Activated naive CD4-positive, alpha-beta T cell treated with anti-CD3 and anti-CD28 coated beads for 36 hours (primary cell): Measurements from ENCODE around the gene ZNF592. TPM values are rescaled to one million over a fixed set of nuclear protein-coding genes. Genes with fewer than 3 reads are reported as not detected.

ENCODE experiments used
- CTCF ChIA-PET: fragments of 350-600 bp; sonication (Branson Sonifier 250); formaldehyde crosslinking; loops from one replicate; lab custom pipeline; 2021; ENCODE audit warnings: antibody characterized with exemption; lab: Charles Lee
- DNase-seq: peaks from one replicate; pipeline ENCODE4 v3.0.0-alpha.2; 2020
- H3K27ac Mint-ChIP-seq: one replicate; pipeline ENCODE4 v1.8.0; 2021; ENCODE audit warnings: mild to moderate bottlenecking, mixed read lengths
- H3K27me3 Mint-ChIP-seq: one replicate; pipeline ENCODE4 v1.8.0; 2021; ENCODE audit warnings: low read depth, mixed read lengths
- H3K36me3 Mint-ChIP-seq: one replicate; pipeline ENCODE4 v1.8.0; 2021; ENCODE audit warnings: low read depth, mixed read lengths
- H3K4me1 Mint-ChIP-seq: one replicate; pipeline ENCODE4 v1.8.0; 2021; ENCODE audit warnings: low read depth, mixed read lengths
- H3K4me3 Mint-ChIP-seq: one replicate; pipeline ENCODE4 v1.8.0; 2021; ENCODE audit warnings: mild to moderate bottlenecking, moderate library complexity, mixed read lengths
- H3K9me3 Mint-ChIP-seq: one replicate; pipeline ENCODE4 v1.8.0; 2021; ENCODE audit warnings: mixed read lengths
- intact Hi-C: fragments of 100-400 bp; cut with micrococcal nuclease; formaldehyde crosslinking; loops from one replicate; pipeline ENCODE4 v1.15.1; 2023
- total RNA-seq, 2 experiments: library from RNA; stranded (reverse); gene quantifications; one replicate each; pipeline ENCODE4 v1.2.3, GENCODE V29; 2021

The ZNF592 gene
- total RNA-seq, 2 experiments from 2014 or later: 24.2 to 24.3 TPM

DNA sequence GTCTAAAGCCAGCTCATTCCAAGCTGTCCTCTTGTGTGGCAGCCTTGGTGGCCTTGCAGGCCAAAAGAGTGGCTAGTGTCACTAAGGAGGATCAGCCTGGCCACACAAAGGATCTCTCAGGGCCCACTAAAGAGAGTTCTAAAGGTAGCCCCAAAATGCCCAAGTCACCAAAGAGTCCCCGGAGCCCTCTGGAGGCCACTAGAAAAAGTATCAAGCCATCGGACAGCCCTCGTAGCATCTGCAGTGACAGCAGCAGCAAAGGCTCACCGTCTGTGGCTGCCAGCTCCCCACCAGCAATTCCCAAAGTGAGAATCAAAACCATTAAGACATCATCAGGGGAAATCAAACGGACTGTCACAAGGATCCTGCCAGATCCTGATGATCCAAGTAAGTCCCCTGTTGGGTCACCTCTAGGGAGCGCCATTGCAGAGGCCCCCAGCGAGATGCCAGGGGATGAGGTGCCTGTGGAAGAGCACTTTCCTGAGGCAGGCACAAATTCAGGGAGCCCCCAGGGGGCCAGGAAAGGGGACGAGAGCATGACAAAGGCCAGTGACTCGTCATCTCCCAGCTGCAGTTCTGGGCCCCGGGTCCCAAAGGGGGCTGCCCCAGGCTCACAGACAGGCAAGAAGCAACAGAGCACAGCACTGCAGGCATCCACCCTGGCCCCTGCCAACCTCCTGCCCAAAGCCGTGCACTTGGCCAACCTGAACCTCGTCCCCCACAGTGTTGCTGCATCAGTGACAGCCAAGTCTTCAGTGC lies 35.3 kb downstream of the ZNF592 start:
- H3K27ac Mint-ChIP-seq: no peak overlapping the region
- CTCF ChIA-PET: no interaction called here
- DNase-seq: peak; percentile 42
- no peak overlapping the region for H3K4me3 Mint-ChIP-seq
- H3K36me3 Mint-ChIP-seq: peaks cover 43% of the 10 kb centered on the region
- H3K27me3 Mint-ChIP-seq: no peaks in the 10 kb centered on the region
- H3K9me3 Mint-ChIP-seq: no peaks in the 10 kb centered on the region
- peaks cover 51% of the 10 kb centered on the region for H3K4me1 Mint-ChIP-seq
- intact Hi-C loops: no loop called here

DNA sequence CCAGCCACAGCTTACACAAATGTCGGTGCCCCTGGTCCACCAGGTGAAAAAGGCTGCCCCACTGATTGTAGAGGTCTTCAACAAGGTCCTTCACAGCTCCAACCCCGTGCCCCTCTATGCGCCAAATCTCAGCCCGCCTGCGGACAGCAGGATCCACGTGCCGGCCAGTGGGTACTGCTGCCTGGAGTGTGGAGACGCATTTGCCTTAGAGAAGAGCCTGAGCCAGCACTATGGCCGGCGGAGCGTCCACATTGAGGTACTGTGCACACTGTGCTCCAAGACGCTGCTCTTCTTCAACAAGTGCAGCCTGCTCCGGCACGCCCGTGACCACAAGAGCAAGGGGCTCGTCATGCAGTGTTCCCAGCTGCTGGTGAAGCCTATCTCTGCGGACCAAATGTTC lies 35.9 kb downstream of the ZNF592 start:
- intact Hi-C loops: no loop called here
- no peak overlapping the region for H3K4me3 Mint-ChIP-seq
- no peaks in the 10 kb centered on the region for H3K9me3 Mint-ChIP-seq
- no peaks in the 10 kb centered on the region for H3K27me3 Mint-ChIP-seq
- CTCF ChIA-PET: no interaction called here
- no peak overlapping the region for H3K27ac Mint-ChIP-seq
- H3K4me1 Mint-ChIP-seq: peaks cover 50% of the 10 kb centered on the region
- no peak for DNase-seq
- H3K36me3 Mint-ChIP-seq: peaks cover 42% of the 10 kb centered on the region

DNA sequence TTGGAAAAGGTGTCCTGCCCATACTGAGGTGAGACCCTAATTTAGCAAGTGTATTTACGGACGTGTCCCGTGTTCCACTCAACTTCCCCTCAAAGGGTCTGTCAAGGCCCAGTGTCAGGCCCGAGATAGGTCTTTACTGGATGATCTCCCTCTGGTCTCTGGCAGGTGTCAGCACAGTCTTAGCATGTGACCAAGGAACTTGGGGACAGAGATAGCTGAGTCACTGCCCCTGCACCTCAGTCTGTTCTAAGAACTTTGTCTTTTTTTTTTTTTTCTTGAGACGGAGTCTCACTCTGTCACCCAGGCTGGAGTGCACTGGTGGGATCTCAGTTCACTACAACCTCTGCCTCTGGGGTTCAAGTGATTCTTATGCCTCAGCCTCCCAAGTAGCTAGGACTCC lies 36.7 kb downstream of the ZNF592 start:
- peaks cover 39% of the 10 kb centered on the region for H3K36me3 Mint-ChIP-seq
- H3K9me3 Mint-ChIP-seq: no peaks in the 10 kb centered on the region
- H3K4me1 Mint-ChIP-seq: peaks cover 50% of the 10 kb centered on the region
- no peaks in the 10 kb centered on the region for H3K27me3 Mint-ChIP-seq
- no peak overlapping the region for H3K4me3 Mint-ChIP-seq
- intact Hi-C loops: no loop called here
- no peak overlapping the region for H3K27ac Mint-ChIP-seq
- no peak for DNase-seq
- CTCF ChIA-PET: no interaction called here

DNA sequence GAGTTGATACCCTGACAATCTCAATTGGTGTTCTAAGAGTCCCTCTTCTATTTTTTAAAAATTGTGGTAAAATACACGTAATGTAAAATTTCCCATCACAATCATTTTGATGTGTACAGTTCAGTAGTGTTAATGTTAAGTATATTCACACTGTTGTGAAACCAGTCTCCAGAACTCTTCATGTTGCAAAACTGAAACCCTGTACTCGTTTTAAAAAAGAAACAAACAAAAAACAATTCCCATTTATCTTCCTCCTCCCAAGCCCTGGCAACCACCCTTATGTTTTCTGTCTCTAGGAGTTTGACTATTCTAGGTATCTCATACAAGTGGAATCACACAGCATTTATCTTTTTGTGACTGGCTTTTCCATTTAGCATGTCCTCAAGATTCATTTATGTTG lies 40.1 kb downstream of the ZNF592 start:
- no peak for DNase-seq
- intact Hi-C loops: no loop called here
- H3K4me1 Mint-ChIP-seq: peaks cover 43% of the 10 kb centered on the region
- H3K9me3 Mint-ChIP-seq: no peaks in the 10 kb centered on the region
- peaks cover 47% of the 10 kb centered on the region for H3K36me3 Mint-ChIP-seq
- H3K27ac Mint-ChIP-seq: no peak overlapping the region
- no peaks in the 10 kb centered on the region for H3K27me3 Mint-ChIP-seq
- CTCF ChIA-PET: interaction anchor here (0.7 kb wide), 1 partner anchor 107 kb away, joined by 3 read pairs; no protein-coding TSS in a partner anchor
- H3K4me3 Mint-ChIP-seq: no peak overlapping the region

DNA sequence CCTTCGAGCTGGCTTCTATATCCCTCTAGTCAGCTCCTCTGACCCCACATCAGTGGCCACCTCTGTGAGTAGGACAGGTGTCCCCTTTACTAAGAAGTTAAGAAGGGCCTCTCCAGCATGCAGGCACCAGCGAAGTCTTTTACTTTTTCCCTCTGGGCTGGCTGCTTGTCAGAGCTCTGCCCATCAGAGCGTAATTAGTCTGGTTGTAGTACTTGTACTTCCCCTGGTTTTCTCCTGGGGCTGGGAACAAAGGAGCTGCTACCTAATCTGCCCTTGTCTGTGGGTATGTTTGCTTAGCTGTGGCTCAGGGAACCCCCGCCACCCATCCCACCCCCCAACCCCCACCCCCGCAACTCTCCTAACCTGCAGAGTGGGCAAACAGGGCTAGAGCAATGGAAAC lies 41.4 kb downstream of the ZNF592 start:
- H3K27ac Mint-ChIP-seq: no peak overlapping the region
- peaks cover 32% of the 10 kb centered on the region for H3K4me1 Mint-ChIP-seq
- DNase-seq: no peak
- intact Hi-C loops: no loop called here
- peaks cover 41% of the 10 kb centered on the region for H3K36me3 Mint-ChIP-seq
- no peak overlapping the region for H3K4me3 Mint-ChIP-seq
- H3K27me3 Mint-ChIP-seq: no peaks in the 10 kb centered on the region
- H3K9me3 Mint-ChIP-seq: no peaks in the 10 kb centered on the region
- CTCF ChIA-PET: interaction anchor here (0.5 to 0.7 kb wide), 2 partner anchors 87 to 200 kb away, joined by 3 to 5 read pairs; no protein-coding TSS in a partner anchor

DNA sequence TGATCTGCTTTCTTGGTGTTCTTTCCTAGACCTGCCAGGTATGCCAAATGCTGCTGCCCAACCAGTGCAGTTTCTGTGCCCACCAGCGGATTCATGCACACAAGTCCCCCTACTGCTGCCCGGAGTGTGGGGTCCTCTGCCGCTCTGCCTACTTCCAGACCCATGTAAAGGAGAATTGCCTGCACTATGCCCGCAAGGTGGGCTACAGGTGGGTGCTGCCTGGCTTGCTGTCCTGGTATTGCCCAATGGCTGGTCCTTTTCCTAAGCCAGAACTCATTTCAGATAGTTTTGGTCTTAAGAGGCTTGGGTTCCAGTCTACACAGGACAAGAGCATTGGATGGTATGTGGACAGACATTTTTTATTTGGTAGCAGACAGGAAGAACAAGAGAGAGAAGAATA lies 42.3 kb downstream of the ZNF592 start:
- CTCF ChIA-PET: no interaction called here
- H3K27me3 Mint-ChIP-seq: no peaks in the 10 kb centered on the region
- H3K36me3 Mint-ChIP-seq: peaks cover 39% of the 10 kb centered on the region
- H3K4me1 Mint-ChIP-seq: peaks cover 24% of the 10 kb centered on the region
- H3K4me3 Mint-ChIP-seq: no peak overlapping the region
- intact Hi-C loops: no loop called here
- H3K9me3 Mint-ChIP-seq: no peaks in the 10 kb centered on the region
- H3K27ac Mint-ChIP-seq: no peak overlapping the region
- DNase-seq: no peak

DNA sequence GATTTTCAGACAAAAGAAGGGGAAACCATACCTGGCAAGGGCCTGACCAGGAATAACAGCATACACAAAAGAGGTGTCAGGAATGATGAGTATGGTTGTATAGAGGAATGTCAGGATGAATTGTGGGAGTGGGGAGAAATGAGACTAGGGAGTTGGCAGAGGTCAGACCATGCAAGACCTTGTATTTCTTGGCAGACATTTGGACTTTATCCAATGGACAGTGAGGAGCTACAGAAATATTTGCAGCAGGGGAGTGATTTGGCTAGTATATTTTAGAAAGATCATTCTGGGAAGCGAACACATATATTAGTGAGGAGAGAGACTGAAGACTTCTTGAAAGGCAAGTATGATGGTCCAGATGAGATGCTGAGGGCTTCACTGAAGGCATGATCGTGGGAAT lies 43.4 kb downstream of the ZNF592 start:
- Mint-ChIP-seq H3K36me3 (peaks cover 30% of the 10 kb centered on the region), H3K9me3 (no peaks in the 10 kb centered on the region), H3K4me1 (peaks cover 19% of the 10 kb centered on the region), H3K27ac (no peak overlapping the region), H3K4me3 (no peak overlapping the region), H3K27me3 (no peaks in the 10 kb centered on the region)
- intact Hi-C loops: no loop called here
- CTCF ChIA-PET: interaction anchor here (0.6 to 1.0 kb wide), 3 partner anchors 80 to 220 kb away, joined by 3 read pairs; no protein-coding TSS in a partner anchor
- no peak for DNase-seq

DNA sequence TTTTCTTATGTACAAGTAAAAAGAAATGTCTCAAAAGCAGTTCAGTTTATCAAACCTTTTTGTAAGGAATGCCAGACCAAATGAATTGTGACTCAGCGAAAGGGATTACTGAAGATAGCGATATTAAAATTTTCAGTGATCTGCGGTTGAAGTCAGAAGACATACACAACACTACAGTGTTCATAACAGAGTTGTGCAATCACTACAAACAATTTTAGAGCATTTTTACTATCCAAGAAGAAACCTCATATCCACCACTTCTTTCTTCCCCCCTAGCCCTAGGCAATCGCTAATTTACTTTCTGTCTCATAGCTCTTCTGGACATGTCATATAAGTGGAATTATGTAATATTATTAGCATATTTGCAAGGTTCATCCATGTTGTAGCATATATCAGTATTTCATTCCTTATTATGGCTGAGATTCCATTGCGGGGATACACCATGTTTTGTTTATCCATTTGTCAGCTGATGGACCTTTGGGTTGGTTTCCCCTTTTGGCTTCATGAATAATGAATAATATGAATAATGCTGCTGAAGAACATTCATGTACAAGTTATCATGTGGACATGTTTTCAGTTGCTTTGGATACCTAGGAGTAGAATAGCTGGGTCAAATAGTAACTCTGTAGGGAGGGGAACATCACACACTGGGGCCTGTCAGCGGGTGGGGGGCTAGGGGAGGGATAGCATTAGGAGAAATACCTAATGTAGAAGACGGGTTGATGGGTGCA lies 45.2 kb downstream of the ZNF592 start:
- Mint-ChIP-seq H3K9me3 (no peaks in the 10 kb centered on the region), H3K4me1 (peaks cover 7% of the 10 kb centered on the region), H3K27me3 (no peaks in the 10 kb centered on the region), H3K36me3 (peaks cover 24% of the 10 kb centered on the region), H3K4me3 (no peak overlapping the region), H3K27ac (no peak overlapping the region)
- CTCF ChIA-PET: no interaction called here
- intact Hi-C loops: no loop called here
- DNase-seq: no peak

DNA sequence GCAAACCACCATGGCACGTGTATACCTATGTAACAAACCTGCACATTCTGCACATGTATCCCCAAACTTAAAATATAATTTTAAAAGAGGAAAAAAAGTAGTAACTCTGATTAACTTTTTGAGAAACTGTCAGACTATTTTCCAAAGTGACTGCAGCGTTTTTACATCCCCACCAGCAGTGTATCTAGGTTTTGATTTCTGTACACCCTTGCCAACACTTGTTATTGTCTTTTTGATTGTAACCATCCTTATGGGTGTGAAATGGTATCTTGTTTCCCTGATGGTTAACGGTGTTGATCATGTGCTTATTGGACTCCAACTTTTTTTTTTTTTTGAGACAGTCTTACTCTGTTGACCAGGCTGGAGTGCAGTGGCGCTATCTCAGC lies 45.8 kb downstream of the ZNF592 start:
- intact Hi-C loops: no loop called here
- peaks cover 25% of the 10 kb centered on the region for H3K36me3 Mint-ChIP-seq
- H3K27me3 Mint-ChIP-seq: no peaks in the 10 kb centered on the region
- H3K9me3 Mint-ChIP-seq: no peaks in the 10 kb centered on the region
- no peak for DNase-seq
- CTCF ChIA-PET: no interaction called here
- no peak overlapping the region for H3K4me3 Mint-ChIP-seq
- peaks cover 5% of the 10 kb centered on the region for H3K4me1 Mint-ChIP-seq
- H3K27ac Mint-ChIP-seq: no peak overlapping the region

DNA sequence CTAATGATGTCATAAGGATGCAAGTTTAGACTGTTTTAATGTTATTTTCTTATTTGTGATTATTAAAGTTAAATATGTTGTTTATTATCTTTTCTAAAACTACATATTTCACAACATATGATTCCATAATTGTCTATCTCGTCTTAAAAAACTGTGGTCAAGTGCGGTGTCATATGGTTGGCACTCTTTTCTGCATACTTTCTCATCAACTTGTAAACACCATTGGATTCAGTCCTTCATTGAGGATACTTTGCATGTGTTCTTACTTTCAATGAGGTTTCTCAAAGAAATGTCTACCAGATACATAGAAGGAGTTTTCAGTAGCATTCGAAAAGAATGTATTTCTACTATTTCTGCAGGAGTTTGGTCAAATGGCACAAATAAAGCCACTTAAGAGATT lies 46.8 kb downstream of the ZNF592 start:
- no peak overlapping the region for H3K4me3 Mint-ChIP-seq
- H3K27ac Mint-ChIP-seq: no peak overlapping the region
- intact Hi-C loops: no loop called here
- no peaks in the 10 kb centered on the region for H3K9me3 Mint-ChIP-seq
- H3K36me3 Mint-ChIP-seq: peaks cover 27% of the 10 kb centered on the region
- DNase-seq: no peak
- no peaks in the 10 kb centered on the region for H3K27me3 Mint-ChIP-seq
- H3K4me1 Mint-ChIP-seq: peaks cover 5% of the 10 kb centered on the region
- CTCF ChIA-PET: no interaction called here

DNA sequence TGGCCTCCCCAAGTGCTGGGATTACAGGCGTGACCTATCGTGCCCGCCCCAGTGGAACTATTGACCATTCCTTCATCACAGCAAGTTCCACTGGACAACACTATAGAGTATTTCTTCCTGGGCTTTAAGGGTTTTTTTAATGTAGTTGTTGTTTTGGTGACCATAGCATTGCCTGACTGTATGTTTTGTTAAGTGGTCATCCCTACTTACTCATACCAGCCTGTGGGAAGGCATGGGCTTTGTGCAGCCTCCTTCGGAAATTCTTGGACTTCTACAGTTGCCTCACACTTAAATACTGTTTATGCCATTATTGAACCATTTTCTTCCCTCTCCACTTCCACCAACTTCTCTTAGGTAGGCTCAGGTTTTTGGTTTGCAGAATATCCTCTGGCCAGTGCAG lies 48.8 kb downstream of the ZNF592 start:
- no peaks in the 10 kb centered on the region for H3K4me1 Mint-ChIP-seq
- CTCF ChIA-PET: no interaction called here
- H3K27ac Mint-ChIP-seq: no peak overlapping the region
- no peaks in the 10 kb centered on the region for H3K27me3 Mint-ChIP-seq
- no peak overlapping the region for H3K4me3 Mint-ChIP-seq
- no peaks in the 10 kb centered on the region for H3K9me3 Mint-ChIP-seq
- H3K36me3 Mint-ChIP-seq: peaks cover 19% of the 10 kb centered on the region
- intact Hi-C loops: no loop called here
- DNase-seq: no peak

DNA sequence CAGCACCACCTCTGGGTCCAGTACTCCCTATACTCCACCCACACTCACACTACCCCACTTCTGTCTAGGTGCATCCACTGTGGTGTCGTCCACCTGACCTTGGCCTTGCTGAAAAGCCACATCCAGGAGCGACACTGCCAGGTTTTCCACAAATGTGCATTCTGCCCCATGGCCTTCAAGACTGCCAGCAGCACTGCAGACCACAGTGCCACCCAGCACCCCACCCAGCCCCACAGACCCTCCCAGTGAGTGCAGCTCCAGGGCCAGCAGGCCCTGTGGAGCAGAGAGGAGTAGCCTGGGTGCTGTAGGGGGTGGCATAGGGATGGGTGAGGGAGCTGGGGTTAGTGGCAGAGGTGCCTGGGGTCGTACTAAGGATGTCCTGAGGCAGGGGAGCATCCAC lies 49.4 kb downstream of the ZNF592 start:
- H3K4me1 Mint-ChIP-seq: no peaks in the 10 kb centered on the region
- H3K27ac Mint-ChIP-seq: no peak overlapping the region
- peaks cover 18% of the 10 kb centered on the region for H3K36me3 Mint-ChIP-seq
- CTCF ChIA-PET: no interaction called here
- no peaks in the 10 kb centered on the region for H3K27me3 Mint-ChIP-seq
- no peaks in the 10 kb centered on the region for H3K9me3 Mint-ChIP-seq
- no peak overlapping the region for H3K4me3 Mint-ChIP-seq
- intact Hi-C loops: no loop called here
- no peak for DNase-seq

DNA sequence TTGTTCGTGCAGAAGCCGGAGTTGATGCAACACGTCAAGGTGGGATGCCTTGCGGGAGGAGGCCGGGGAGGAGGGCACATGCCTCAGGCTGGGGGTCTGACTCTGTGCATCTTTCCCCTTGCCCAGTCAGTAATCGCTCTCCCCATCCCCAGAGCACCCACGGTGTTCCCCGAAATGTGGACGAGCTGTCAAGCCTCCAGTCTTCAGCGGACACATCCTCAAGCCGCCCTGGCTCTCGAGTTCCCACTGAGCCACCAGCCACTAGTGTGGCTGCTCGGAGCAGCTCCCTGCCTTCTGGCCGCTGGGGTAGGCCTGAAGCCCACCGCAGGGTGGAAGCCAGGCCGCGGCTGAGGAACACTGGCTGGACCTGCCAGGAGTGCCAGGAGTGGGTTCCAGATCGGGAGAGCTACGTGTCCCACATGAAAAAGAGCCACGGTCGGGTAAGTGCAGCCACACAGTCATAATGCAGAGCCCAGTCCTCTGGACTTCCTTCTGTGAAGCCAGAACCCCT lies 50.1 kb downstream of the ZNF592 start:
- H3K27ac Mint-ChIP-seq: no peak overlapping the region
- no peak for DNase-seq
- H3K4me1 Mint-ChIP-seq: no peaks in the 10 kb centered on the region
- H3K4me3 Mint-ChIP-seq: no peak overlapping the region
- no peaks in the 10 kb centered on the region for H3K27me3 Mint-ChIP-seq
- CTCF ChIA-PET: no interaction called here
- H3K9me3 Mint-ChIP-seq: no peaks in the 10 kb centered on the region
- H3K36me3 Mint-ChIP-seq: peaks cover 19% of the 10 kb centered on the region
- intact Hi-C loops: no loop called here
